CD4-positive, alpha-beta T cell treated with Interleukin-15 for 4 hours (primary cell): ENCODE data around the gene SEMA4C.
"Not testable (repeated sequence)": the region's sequence is repeated elsewhere in the genome, so short reads cannot be mapped to it uniquely, and the experiment has no call there.

Source experiments
- DNase-seq: peaks from one replicate; pipeline ENCODE4 v3.0.0-alpha.2; 2020; ENCODE audit warnings: low spot score

Gene SEMA4C

GRCh38 chr2:96897491-96898134, 27.7 kb upstream of the SEMA4C start:
- no peak for DNase-seq

DNA sequence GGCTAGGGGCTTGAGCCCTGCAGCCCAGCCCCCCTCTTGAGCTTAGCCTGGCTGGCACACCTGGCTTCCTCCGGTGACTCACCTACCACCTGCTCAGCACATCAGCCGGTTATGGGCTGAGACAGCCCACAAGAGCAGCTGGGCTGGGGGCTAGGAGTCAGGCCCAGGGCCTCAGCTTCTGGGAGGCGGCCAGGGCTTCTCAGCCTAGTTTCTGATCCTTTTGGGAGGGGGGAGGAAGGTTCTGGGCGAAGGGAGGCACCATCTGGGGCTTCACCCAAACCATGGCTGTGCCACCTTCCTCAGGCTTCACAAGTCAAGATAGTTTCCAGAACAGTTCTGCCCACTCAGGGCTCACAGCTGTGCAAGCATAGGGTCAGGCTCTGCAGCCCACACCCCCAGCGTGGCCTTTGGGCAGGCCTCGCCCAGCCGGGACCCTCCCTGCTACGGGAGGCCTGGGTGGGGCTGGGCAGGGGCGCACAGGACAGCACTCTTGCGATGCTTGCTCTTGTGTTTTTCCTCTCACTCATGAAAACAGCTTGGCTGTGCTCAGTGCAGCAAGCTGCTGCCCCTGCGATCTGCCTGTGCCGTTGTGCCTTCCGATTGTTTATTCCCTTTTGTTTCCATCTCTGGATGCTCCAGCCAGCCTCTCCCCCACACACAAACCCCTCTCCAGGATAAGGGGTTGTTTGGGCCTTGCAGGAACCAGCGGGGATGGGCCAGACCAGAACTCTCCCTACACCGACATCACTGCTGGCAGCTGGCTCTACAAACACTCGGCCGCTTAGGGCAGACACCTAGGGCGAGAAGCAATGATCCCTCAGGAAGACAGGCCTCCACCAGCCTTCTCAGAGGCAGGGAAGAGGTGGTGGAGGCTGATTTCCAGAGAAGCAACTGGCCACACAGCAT, 26.1 kb upstream of the SEMA4C start:
- DNase-seq: peak; percentile 38

DNA sequence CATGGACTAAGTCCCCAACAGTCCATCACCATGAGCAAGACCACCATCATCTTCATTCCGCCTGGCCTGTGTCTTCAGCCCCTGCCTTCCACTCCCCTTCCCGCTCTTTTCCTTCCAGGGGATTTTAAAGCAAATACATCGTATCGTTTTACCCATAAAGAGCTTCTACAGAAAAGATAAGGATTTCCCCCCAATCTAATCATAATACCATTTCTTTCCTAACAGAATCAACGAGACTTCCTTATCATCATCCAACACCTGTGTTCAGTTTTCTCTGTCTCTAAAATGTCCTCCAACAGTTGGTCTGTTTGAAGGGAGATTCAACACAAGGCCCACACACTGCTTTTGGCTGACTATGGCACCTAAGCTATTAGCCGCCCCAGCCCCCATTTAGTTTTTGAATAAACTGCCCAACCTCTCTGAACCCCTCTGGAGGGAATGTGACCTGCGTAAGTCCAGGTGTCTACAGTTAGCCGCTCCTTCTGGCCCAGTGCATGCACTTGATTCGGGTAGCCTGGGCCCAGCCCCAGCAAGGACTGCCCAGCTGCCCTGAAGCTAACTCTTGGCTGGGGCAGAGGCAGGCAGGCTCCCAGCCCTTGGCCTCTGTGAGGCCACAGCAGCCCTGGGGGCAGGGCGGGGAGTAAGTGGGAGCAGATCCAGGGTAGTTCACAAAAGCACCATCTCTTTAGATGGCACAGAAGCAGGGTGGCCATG, 25.3 kb upstream of the SEMA4C start:
- no peak for DNase-seq

DNA sequence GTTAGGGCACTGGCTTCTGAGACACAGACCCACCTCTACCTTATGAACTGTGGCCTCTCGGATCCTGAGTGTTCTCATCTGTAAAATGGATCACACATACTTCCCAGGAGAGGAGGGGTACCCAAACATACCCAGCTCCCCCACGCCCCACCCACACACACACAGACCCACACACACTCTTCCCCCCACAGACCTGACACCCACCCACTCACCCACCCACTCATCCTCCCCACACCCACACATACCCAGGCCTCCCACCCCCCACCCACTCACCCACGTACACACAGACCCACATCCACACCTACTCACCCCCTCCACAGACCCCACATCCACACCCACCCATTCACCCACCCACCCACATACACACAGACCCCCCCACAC, 24.3 kb upstream of the SEMA4C start:
- DNase-seq: no peak

DNA sequence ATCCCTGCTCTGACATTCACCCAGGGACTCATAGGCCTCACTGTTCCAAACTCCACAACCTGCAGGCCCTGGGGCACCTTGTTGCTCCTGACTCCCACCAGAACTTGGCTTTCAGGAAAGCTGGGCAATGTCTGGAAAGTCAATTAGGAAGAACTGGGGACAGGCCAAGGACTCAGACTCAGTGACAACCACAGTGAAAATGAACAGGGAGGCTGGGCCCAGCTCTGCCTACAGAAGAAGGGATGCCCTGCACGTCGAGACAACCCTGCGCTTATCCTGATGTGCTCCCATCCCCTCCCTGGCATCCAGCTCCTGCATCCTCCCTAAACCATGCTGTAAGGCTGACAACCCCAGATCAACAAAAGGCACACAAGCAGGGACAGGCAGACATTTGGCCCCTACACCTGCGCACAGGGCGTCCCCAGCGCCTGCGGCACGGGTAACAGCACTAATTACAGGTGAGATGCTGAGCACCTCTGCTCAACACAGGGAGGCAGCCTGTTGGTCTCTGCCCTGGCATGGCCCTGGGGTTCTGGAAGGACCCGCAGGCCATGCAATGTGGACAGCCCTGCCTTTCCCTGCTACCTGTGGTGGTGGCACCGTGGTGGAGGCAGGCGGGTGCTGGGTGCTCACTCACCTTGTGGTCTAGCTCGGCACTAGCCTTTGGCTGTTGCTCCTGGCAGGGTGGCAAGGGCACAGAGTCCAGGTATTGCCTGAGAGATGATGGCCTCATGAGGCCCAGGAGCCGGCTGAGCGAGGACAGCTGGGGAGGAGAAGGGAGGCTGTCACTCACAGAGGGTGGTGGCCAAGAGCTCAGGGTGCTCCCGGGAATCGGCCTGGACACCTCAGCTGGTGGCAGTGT, 23.6 kb upstream of the SEMA4C start:
- no peak for DNase-seq

DNA sequence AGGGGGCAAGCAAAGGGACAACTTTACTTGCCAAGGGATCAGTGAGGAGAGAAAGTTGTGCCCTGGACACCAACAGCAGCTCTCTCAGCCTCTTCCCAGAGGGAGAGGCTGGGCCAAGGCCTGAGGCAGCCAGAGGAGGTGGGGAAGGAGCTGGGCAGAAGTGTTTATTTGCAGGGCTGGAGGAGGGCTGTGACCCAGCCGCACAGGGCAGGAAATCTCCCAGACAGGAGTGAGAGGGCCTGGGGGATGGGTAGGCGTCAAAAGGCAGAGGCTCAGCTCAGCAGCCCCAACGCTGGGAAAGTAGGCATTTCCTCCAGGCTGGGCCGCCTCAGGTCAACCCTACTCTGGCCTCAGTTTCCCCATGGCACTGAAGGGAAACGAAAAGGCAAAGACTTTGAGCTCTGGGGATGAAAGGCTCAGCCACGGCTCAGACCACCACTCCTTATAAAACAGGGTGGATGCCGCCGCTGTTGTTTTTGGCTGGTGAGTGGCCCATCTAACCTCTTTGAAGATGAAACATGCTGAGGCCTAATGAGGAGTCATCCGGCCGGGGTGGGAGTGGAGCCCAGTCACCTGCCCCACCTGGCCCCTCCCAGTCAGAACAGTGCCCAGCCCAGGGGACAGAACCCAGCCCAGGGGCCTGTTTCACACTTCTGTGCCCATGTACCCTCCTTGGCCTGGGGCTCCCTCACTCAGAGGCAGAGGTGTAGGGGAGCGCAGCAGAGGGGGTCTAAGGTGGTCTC, 21.9 kb upstream of the SEMA4C start:
- DNase-seq: peak; percentile 17

GRCh38 chr2:96890726-96891385, 21.0 kb upstream of the SEMA4C start:
- DNase-seq: no peak

- DNase-seq: no peak
Observed at GRCh38 chr2:96890252-96890651, 20.4 kb upstream of the SEMA4C start.

GRCh38 chr2:96889502-96889901, 19.6 kb upstream of the SEMA4C start:
- not testable (repeated sequence) for DNase-seq

- DNase-seq: no peak
Observed at GRCh38 chr2:96888072-96889011, 18.5 kb upstream of the SEMA4C start.

- no peak for DNase-seq
Observed at GRCh38 chr2:96887493-96888012, 17.7 kb upstream of the SEMA4C start.

- no peak for DNase-seq
Observed at GRCh38 chr2:96885432-96886347, 15.8 kb upstream of the SEMA4C start.

- DNase-seq: no peak
Observed at GRCh38 chr2:96884299-96885094, 14.6 kb upstream of the SEMA4C start.

DNA sequence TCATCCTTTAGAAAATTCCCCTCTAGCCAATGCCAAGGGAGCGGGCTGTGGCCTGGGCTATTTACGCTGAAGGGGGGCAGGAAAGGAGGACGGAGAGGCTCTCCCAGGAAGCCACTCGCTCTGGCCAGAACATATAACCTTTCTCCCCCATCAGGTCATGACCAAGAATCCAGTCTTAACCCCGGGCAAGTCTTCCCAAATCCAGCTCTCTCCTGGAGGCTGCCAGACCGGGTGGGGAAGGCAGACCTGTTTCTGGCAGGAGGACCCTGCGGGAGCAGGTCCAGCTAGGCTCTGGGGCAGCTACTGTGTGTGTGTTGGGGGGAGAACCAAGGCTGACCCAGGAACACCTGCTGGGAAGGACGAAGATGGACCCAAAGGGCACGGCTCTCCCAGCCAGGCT, 13.4 kb upstream of the SEMA4C start:
- DNase-seq: no peak

DNA sequence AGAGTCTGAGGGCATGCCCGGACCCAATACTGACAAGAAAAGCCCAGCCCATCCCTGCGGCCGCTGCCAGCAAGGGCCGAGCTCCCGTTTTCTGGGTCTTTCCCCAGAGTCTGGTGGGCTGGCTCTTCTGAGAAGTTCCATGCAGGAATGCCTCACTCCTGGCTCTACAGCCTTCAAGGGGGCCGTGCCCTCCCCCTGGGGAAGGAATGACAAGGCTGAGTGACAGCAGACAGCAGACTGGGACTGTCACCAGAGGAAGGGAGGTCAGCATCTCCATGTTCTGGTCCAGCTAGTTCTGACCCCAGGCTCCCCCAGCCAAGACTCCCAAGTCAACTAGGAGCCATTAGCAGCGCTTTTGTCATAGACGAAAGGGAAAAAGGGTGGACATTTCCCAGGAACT, 13.0 kb upstream of the SEMA4C start:
- no peak for DNase-seq

GRCh38 chr2:96882230-96882629, 12.3 kb upstream of the SEMA4C start:
- no peak for DNase-seq
